ENCODE measurements around the gene FOXC1.

GRCh38 chr6:1595271-1596087, 14.2 kb upstream of the FOXC1 start:
- TF ChIP-seq CTCF (IDR thresholded peaks at IDR 0.05) (no peak), ZFX (IDR thresholded peaks at IDR 0.05; ENCODE audit: borderline replicate concordance) (no peak)
